DND-41 (cell line): ENCODE results near the gene MAPK8IP1.

Experiments
- CTCF ChIP-seq: IDR thresholded peaks from 2 replicates; pipeline ENCODE4 v1.5.1; 2012; ENCODE audit warnings: borderline replicate concordance, low read length, moderate library complexity, mild to moderate bottlenecking; ENCODE audit not compliant: poor library complexity, severe bottlenecking; ENCODE audit errors: extremely low read depth
- EZH2 ChIP-seq: IDR thresholded peaks from 3 replicates; pipeline ENCODE4 v1.6.1; 2012; ENCODE audit warnings: borderline replicate concordance, low read depth, mild to moderate bottlenecking, moderate library complexity, low read length, inconsistent platforms; ENCODE audit not compliant: severe bottlenecking

- TF ChIP-seq CTCF (no peak), EZH2 (no peak)
Measured at GRCh38 chr11:45892856-45893255, 7.4 kb downstream of the MAPK8IP1 start.
